Astrocyte (in vitro differentiated cells and primary cell): Measurements from ENCODE around the gene ADIPOQ. TPM values are rescaled to one million over a fixed set of nuclear protein-coding genes. Genes with fewer than 3 reads are reported as not detected.
"Not testable (repeated sequence)": the region's sequence is repeated elsewhere in the genome, so short reads cannot be mapped to it uniquely, and the experiment has no call there.

ENCODE experiments used
- DNase-seq: peaks from one replicate; pipeline ENCODE4 v3.0.0-alpha.2; 2010; ENCODE audit warnings: low read depth
- FAIRE-seq: peaks from 2 replicates; lab custom pipeline; 2011; peaks lifted over from hg19 to GRCh38; lab: Jason Lieb, UNC
- H2AFZ ChIP-seq: 2 replicates; pipeline ENCODE4 v1.6.0; 2012; ENCODE audit warnings: low read depth, low read length, inconsistent platforms
- H3K27ac ChIP-seq: 2 replicates; pipeline ENCODE4 v1.5.1; 2011; ENCODE audit warnings: low read depth, low read length, inconsistent platforms
- H3K27me3 ChIP-seq: 2 replicates; pipeline ENCODE4 v1.6.0; 2011; ENCODE audit warnings: low read length, inconsistent platforms; ENCODE audit not compliant: insufficient read depth
- H3K36me3 ChIP-seq: 2 replicates; pipeline ENCODE4 v1.5.1; 2011; ENCODE audit warnings: low read length, inconsistent platforms; ENCODE audit not compliant: insufficient read depth
- H3K4me1 ChIP-seq: 2 replicates; pipeline ENCODE4 v1.5.1; 2011; ENCODE audit warnings: low read length, inconsistent platforms; ENCODE audit not compliant: insufficient read depth
- H3K4me2 ChIP-seq: 2 replicates; pipeline ENCODE4 v1.6.0; 2012; ENCODE audit warnings: low read length, inconsistent platforms
- H3K4me3 ChIP-seq: 2 replicates; pipeline ENCODE4 v1.5.1; 2011; ENCODE audit warnings: low read depth, mild to moderate bottlenecking, low read length, inconsistent platforms; ENCODE audit not compliant: insufficient read depth
- H3K79me2 ChIP-seq: 2 replicates; pipeline ENCODE4 v1.6.0; 2012; ENCODE audit warnings: mild to moderate bottlenecking, low read length, inconsistent platforms; ENCODE audit not compliant: insufficient read depth
- H3K9ac ChIP-seq: 2 replicates; pipeline ENCODE4 v1.6.0; 2012; ENCODE audit warnings: mild to moderate bottlenecking, low read length, inconsistent platforms
- H3K9me3 ChIP-seq: 2 replicates; pipeline ENCODE4 v1.5.1; 2012; ENCODE audit warnings: low read depth, mild to moderate bottlenecking, low read length, inconsistent platforms; ENCODE audit not compliant: insufficient read depth
- H4K20me1 ChIP-seq: 2 replicates; pipeline ENCODE4 v1.6.0; 2012; ENCODE audit warnings: low read length, inconsistent platforms; ENCODE audit not compliant: insufficient read depth
- H3K27ac Mint-ChIP-seq: one replicate; pipeline ENCODE4 v1.8.0; 2021; ENCODE audit warnings: mild to moderate bottlenecking, mixed read lengths; ENCODE audit not compliant: unreplicated experiment
- H3K27me3 Mint-ChIP-seq: one replicate; pipeline ENCODE4 v1.8.0; 2021; ENCODE audit warnings: low read depth, mixed read lengths; ENCODE audit not compliant: unreplicated experiment
- H3K36me3 Mint-ChIP-seq: one replicate; pipeline ENCODE4 v1.8.0; 2021; ENCODE audit warnings: low read depth, mixed read lengths; ENCODE audit not compliant: unreplicated experiment
- H3K4me1 Mint-ChIP-seq: one replicate; pipeline ENCODE4 v1.8.0; 2021; ENCODE audit warnings: low read depth, mixed read lengths; ENCODE audit not compliant: unreplicated experiment
- H3K4me3 Mint-ChIP-seq: one replicate; pipeline ENCODE4 v1.8.0; 2021; ENCODE audit warnings: mild to moderate bottlenecking, moderate library complexity, mixed read lengths; ENCODE audit not compliant: unreplicated experiment
- H3K9me3 Mint-ChIP-seq: one replicate; pipeline ENCODE4 v1.8.0; 2021; ENCODE audit warnings: mild to moderate bottlenecking, mixed read lengths; ENCODE audit not compliant: unreplicated experiment
- CTCF ChIP-seq: IDR thresholded peaks from 2 replicates; pipeline ENCODE4 v1.5.1; 2011; ENCODE audit warnings: low read depth, mild to moderate bottlenecking, inconsistent platforms, low read length, moderate library complexity; ENCODE audit not compliant: insufficient read depth
- EZH2 ChIP-seq: IDR thresholded peaks from 2 replicates; pipeline ENCODE4 v1.6.1; 2012; ENCODE audit warnings: mild to moderate bottlenecking, low read length, inconsistent platforms; ENCODE audit not compliant: insufficient read depth
- total RNA-seq: library from RNA; stranded (reverse); gene quantifications from 2 replicates; pipeline ENCODE4 v1.2.1, GENCODE V29; 2021

Gene ADIPOQ
- total RNA-seq, 1 donor from 2014 or later, result not detected

- no peak overlapping the region for H3K4me3 ChIP-seq
- H3K9me3 ChIP-seq, result no peaks in the 10 kb centered on the region
- no peak overlapping the region for H3K4me3 Mint-ChIP-seq
- no peaks in the 10 kb centered on the region for H3K36me3 Mint-ChIP-seq
- H4K20me1 ChIP-seq, result no peaks in the 10 kb centered on the region
- no peak overlapping the region for H3K9ac ChIP-seq
- H2AFZ ChIP-seq, result no peak overlapping the region
- TF ChIP-seq EZH2, result no peak
- TF ChIP-seq CTCF, result no peak
- no peak overlapping the region for H3K27ac ChIP-seq
- H3K79me2 ChIP-seq, result no peaks in the 10 kb centered on the region
- peaks cover 6% of the 10 kb centered on the region for H3K9me3 Mint-ChIP-seq
- FAIRE-seq (no peak), DNase-seq (no peak)
- H3K27me3 ChIP-seq, result peaks cover 2% of the 10 kb centered on the region
- no peaks in the 10 kb centered on the region for H3K4me1 ChIP-seq
- no peaks in the 10 kb centered on the region for H3K4me1 Mint-ChIP-seq
- peaks cover 4% of the 10 kb centered on the region for H3K27me3 Mint-ChIP-seq
- H3K27ac Mint-ChIP-seq, result no peak overlapping the region
- no peaks in the 10 kb centered on the region for H3K36me3 ChIP-seq
- no peak overlapping the region for H3K4me2 ChIP-seq
Observed at GRCh38 chr3:186871403-186871924, 29.0 kb downstream of the ADIPOQ start.

GRCh38 chr3:186873796-186874195, 31.3 kb downstream of the ADIPOQ start:
- not testable (repeated sequence) for DNase-seq, H3K4me1 Mint-ChIP-seq, H3K4me3 Mint-ChIP-seq, H2AFZ ChIP-seq, H3K9ac ChIP-seq, H3K9me3 ChIP-seq, H3K79me2 ChIP-seq, H3K27ac ChIP-seq, H3K36me3 ChIP-seq, H3K4me3 ChIP-seq, H3K27me3 Mint-ChIP-seq, H3K27me3 ChIP-seq, H3K27ac Mint-ChIP-seq, FAIRE-seq, H3K9me3 Mint-ChIP-seq, H3K4me2 ChIP-seq, H3K4me1 ChIP-seq, H3K36me3 Mint-ChIP-seq, H4K20me1 ChIP-seq

GRCh38 chr3:186874216-186874615, 31.7 kb downstream of the ADIPOQ start:
- H3K27me3 ChIP-seq, H3K9me3 ChIP-seq, H3K27ac ChIP-seq, H3K9ac ChIP-seq, H3K4me2 ChIP-seq, H2AFZ ChIP-seq, FAIRE-seq, H3K79me2 ChIP-seq, H3K9me3 Mint-ChIP-seq, H3K4me3 ChIP-seq, H3K4me1 Mint-ChIP-seq, H3K27me3 Mint-ChIP-seq, DNase-seq, H3K27ac Mint-ChIP-seq, H3K4me1 ChIP-seq, H3K36me3 Mint-ChIP-seq, H3K4me3 Mint-ChIP-seq, H4K20me1 ChIP-seq, H3K36me3 ChIP-seq: not testable (repeated sequence)

- not testable (repeated sequence) for H3K9me3 ChIP-seq, H3K4me3 ChIP-seq, H3K27ac ChIP-seq, H3K4me3 Mint-ChIP-seq, H3K27ac Mint-ChIP-seq, H3K27me3 Mint-ChIP-seq, H3K36me3 ChIP-seq, H4K20me1 ChIP-seq, H3K4me1 Mint-ChIP-seq, DNase-seq, H3K4me1 ChIP-seq, H3K9me3 Mint-ChIP-seq, H3K9ac ChIP-seq, FAIRE-seq, H3K79me2 ChIP-seq, H2AFZ ChIP-seq, H3K36me3 Mint-ChIP-seq, H3K4me2 ChIP-seq, H3K27me3 ChIP-seq
Observed at GRCh38 chr3:186874841-186875240, 32.3 kb downstream of the ADIPOQ start.
